HG02938 (cell line): ENCODE data around the gene SECISBP2.

ENCODE experiments used
- ATAC-seq: cut with Tn5 transposase; IDR thresholded peaks from one replicate; pipeline ENCODE4 v1.9.1; 2021; ENCODE audit warnings: mild to moderate bottlenecking, moderate library complexity; ENCODE audit not compliant: unreplicated experiment

Gene SECISBP2

GRCh38 chr9:89400403-89401116, 82.3 kb downstream of the SECISBP2 start:
- ATAC-seq = peak; percentile 79

- ATAC-seq = no peak
Measured at GRCh38 chr9:89402695-89403427, 84.6 kb downstream of the SECISBP2 start.

DNA sequence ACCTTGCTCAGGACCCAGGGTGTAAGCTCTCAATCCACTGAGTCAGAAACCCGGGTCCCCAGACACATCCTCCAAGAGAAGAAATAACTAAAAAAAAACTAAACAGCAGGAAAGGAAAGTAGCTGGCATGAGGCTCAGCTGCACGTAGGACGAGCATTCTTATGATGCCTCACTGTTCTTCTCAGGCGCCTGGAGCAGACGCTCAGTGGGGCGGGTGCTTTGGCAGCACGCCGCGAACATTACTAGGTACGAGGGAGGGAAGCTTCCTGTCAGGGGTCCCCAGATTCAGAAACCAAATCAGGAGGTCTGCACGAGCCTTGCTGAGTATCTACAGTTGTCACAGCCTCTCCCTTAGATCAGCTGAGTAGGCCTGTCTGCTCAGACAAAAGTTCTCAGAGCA, 85.8 kb downstream of the SECISBP2 start:
- ATAC-seq = no peak

DNA sequence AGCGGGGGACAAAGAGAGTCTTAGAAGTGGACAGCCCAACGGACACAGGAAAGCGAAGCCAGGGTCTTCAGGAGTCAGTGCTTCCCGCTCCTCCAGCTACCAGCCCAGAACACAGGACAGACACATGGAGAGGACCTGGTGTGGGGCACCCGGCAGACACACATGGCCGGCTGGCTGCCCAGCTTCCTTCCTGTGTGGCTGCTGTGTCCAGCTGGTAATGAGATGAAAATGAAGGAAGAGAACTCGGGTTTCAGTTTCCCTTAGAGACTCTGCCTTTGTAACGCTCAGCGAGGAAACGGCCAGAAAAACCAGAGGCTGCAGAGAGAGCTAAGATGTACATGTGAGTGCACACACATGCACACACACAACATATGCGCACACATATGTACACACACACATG, 87.5 kb downstream of the SECISBP2 start:
- ATAC-seq = no peak

DNA sequence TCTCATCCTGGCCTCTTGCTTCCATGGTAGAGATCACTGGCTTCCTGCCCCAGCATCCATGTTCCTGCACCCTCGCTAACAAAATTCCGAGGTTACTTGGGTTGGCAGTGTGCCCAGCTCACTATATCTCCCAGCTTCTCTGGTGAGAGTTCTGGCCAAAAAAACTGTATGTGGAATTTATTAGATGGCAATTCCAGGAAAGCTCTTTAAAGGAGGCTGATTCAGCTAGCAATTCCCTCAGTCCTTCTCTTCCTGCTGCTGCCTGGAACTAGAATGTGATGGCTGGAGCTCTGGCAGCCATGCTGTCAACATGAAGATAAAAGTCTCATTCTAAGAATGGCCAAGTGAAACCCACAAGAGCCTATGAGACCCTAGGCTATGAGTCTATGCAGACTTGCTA, 88.8 kb downstream of the SECISBP2 start:
- ATAC-seq = no peak

- ATAC-seq = no peak
Measured at GRCh38 chr9:89408628-89409101, 90.4 kb downstream of the SECISBP2 start.
